ENCODE measurements around the gene ESCO1. TPM values are rescaled to one million over a fixed set of nuclear protein-coding genes. Genes with fewer than 3 reads are reported as not detected.
"Not testable (repeated sequence)": the region's sequence is repeated elsewhere in the genome, so short reads cannot be mapped to it uniquely, and the experiment has no call there.

ESCO1 gene
- polyA plus RNA-seq, 2 of the 4 experiments (the other 2 are of a cell fraction), result 7.7 to 13.2 TPM

- TF ChIP-seq HOXB5 (CRISPR knock-in tag; IDR thresholded peaks at IDR 0.05) (peak; percentile 71; the same call in 1 of the 2 replicates), HMGXB4 (CRISPR knock-in tag; IDR thresholded peaks at IDR 0.05; ENCODE audit: borderline replicate concordance) (peak; percentile 77; the same call in 1 of the 2 replicates), SMC3 (IDR thresholded peaks at IDR 0.05) (0 out of 3 replicates have a peak, but pooled peaks have one; percentile 14), RCOR1 (IDR thresholded peaks at IDR 0.05; ENCODE audit: low read depth, low read length) (no peak), JUN (IDR thresholded peaks at IDR 0.05) (peak; percentile 80 to 90), CBX8 (IDR thresholded peaks at IDR 0.05) (no peak), HES2 (IDR thresholded peaks at IDR 0.05) (no peak), MAX (IDR thresholded peaks at IDR 0.05) (peak; percentile 97), ELK1 (IDR thresholded peaks at IDR 0.05; ENCODE audit: low read depth, low read length) (no peak)
These were observed 11.9 kb upstream of the ESCO1 start, which contains the start of gene SNRPD1 (continued) for GRCh38 chr18:21612125-21613039.

GRCh38 chr18:21611401-21612124 is 11.1 kb upstream of the ESCO1 start:
- ATAC-seq, result peak in 1 of 2 experiments; percentile 17; a peak in 3 of 6 replicates
- not testable (repeated sequence) for H3K9me3 ChIP-seq; DNase-seq (ENCODE audit: low read depth in 1 of 2, low spot score in 1 of 2); FAIRE-seq
- peak overlapping the region; percentile 93 to 94 for H3K27ac ChIP-seq
- peaks cover 18% of the 10 kb centered on the region; the same call in 2 of the 3 replicates for H3K4me1 ChIP-seq
- ChIA-PET POLR2A (interaction anchor here (1.1 to 1.6 kb wide), 2 partner anchors 11 kb away, joined by 3 to 16 read pairs; partner anchors contain the start of gene ESCO1), CTCF (interaction anchor here (0.6 to 6.6 kb wide), 12 partner anchors 10 to 1867 kb away, joined by 3 to 87 read pairs (median 4); partner anchors contain the start of gene ESCO1)
- peak overlapping the region; percentile 72 for H3K4me2 ChIP-seq
- whole genome bisulfite sequencing (ENCODE audit: missing lambda C conversion rate), result 53% methylated on average over 27 of the region's 30 CpGs
- peak overlapping the region; percentile 95 for H3K4me3 ChIP-seq

- no peak for ATAC-seq
- ChIA-PET POLR2A (no interaction called here), CTCF (no interaction called here)
- Histone ChIP-seq H3K4me2 (peak overlapping the region; percentile 55), H3K27ac (0 out of 6 replicates have a peak overlapping the region, but pooled peaks of 1 of the 2 experiments have one; percentile 13), H3K9me3 (no peaks in the 10 kb centered on the region), H3K4me3 (no peak overlapping the region), H3K4me1 (0 out of 3 replicates have a peak, but pooled peaks cover 3% of the 10 kb centered on the region)
- DNase-seq (ENCODE audit: low read depth in 1 of 2, low spot score in 1 of 2), result no peak
- TF ChIP-seq PBX3 (IDR thresholded peaks at IDR 0.05) (no peak), RAD21 (conservative IDR thresholded peaks at IDR 0.05 in 1 of 2, IDR thresholded peaks at IDR 0.05 in 1 of 2) (no peak), BCL3 (IDR thresholded peaks at IDR 0.05) (no peak), GATA3 (IDR thresholded peaks at IDR 0.05; ENCODE audit: borderline replicate concordance) (no peak), CEBPB (IDR thresholded peaks at IDR 0.05) (no peak), MAX (IDR thresholded peaks at IDR 0.05) (no peak), MAZ (IDR thresholded peaks at IDR 0.05; ENCODE audit: borderline replicate concordance, low read depth, low read length) (no peak), RNF2 (IDR thresholded peaks at IDR 0.05; ENCODE audit: borderline replicate concordance, low read depth) (no peak), KDM1A (IDR thresholded peaks at IDR 0.05; ENCODE audit: low read depth) (no peak), NR3C1 (IDR thresholded peaks at IDR 0.05) (no peak), RCOR1 (IDR thresholded peaks at IDR 0.05; ENCODE audit: low read depth, low read length) (no peak), ZSCAN20 (CRISPR knock-in tag; IDR thresholded peaks at IDR 0.05) (no peak)
- FAIRE-seq, result no peak
These were observed 4.7 kb upstream of the ESCO1 start for GRCh38 chr18:21605213-21605612.

Data from A549 (cell line).